Cardiac fibroblast (primary cell): ENCODE results near the gene HMGXB3.

Experiments used
- DNase-seq, 2 donors: peaks; one replicate each; pipeline versions ENCODE4 v3.0.0 to v3.0.0-alpha.2; 2010; ENCODE audit warnings: low read depth in 2 of 2
- H3K4me3 ChIP-seq, 2 donors: replicated peaks in 1 of 2; 1 replicate in 1 of 2; 2 replicates in 1 of 2; pipeline ENCODE4 v1.5.1; 2011; ENCODE audit warnings: low read depth in 2 of 2, low read length in 2 of 2, mild to moderate bottlenecking in 2 of 2, moderate library complexity in 1 of 2
- CTCF ChIP-seq: IDR thresholded peaks from one replicate; pipeline ENCODE4 v1.5.1; 2011; ENCODE audit warnings: low read depth, mild to moderate bottlenecking, low read length, inconsistent platforms

Gene HMGXB3

GRCh38 chr5:150073086-150073625 lies 72.6 kb downstream of the HMGXB3 start:
- DNase-seq: no peak
- TF ChIP-seq CTCF: no peak
- no peak overlapping the region for H3K4me3 ChIP-seq

- H3K4me3 ChIP-seq: no peak overlapping the region
- no peak for TF ChIP-seq CTCF
- DNase-seq: no peak
These were observed 73.1 kb downstream of the HMGXB3 start for GRCh38 chr5:150073677-150074076.

- no peak overlapping the region for H3K4me3 ChIP-seq
- no peak for TF ChIP-seq CTCF
- no peak for DNase-seq
These were observed 74.7 kb downstream of the HMGXB3 start for GRCh38 chr5:150075233-150075632.

GRCh38 chr5:150075806-150076205 lies 75.3 kb downstream of the HMGXB3 start:
- no peak overlapping the region for H3K4me3 ChIP-seq
- DNase-seq: no peak
- TF ChIP-seq CTCF: no peak

- DNase-seq: no peak
- TF ChIP-seq CTCF: no peak
- H3K4me3 ChIP-seq: no peak overlapping the region
These were observed 76.5 kb downstream of the HMGXB3 start for GRCh38 chr5:150077060-150077459.

- TF ChIP-seq CTCF: no peak
- no peak for DNase-seq
- no peak overlapping the region for H3K4me3 ChIP-seq
These were observed 77.7 kb downstream of the HMGXB3 start for GRCh38 chr5:150077996-150078801.
